GM21447 (cell line): ENCODE data around the gene TMEM214.
A peak's percentile ranks its signal among the peaks of the same experiment; 100 is the strongest.

Experiments used
- ATAC-seq: cut with Tn5 transposase; IDR thresholded peaks from one replicate; pipeline ENCODE4 v1.9.1; 2021; ENCODE audit not compliant: unreplicated experiment

Gene TMEM214

DNA sequence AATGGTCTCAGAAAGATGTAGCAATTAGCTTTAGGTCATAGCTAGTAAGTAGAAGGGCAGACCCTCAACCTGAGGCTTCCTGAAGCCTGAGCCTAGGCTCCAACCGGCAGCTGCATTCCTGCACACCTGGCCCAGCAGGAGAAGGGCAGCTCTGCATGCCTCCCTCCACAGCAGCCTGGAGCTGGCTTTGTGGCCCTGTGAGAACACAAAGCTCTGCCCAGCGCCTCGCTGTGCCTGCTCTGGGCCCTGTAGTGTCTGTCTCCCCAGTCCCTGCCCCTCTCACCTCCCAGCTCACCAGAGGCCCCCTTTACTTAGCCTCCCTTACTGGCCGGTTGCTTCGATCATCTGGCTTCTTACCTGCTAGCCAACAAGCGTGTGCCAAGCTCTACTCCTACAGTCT is 6.7 kb downstream of the TMEM214 start:
- no peak for ATAC-seq

DNA sequence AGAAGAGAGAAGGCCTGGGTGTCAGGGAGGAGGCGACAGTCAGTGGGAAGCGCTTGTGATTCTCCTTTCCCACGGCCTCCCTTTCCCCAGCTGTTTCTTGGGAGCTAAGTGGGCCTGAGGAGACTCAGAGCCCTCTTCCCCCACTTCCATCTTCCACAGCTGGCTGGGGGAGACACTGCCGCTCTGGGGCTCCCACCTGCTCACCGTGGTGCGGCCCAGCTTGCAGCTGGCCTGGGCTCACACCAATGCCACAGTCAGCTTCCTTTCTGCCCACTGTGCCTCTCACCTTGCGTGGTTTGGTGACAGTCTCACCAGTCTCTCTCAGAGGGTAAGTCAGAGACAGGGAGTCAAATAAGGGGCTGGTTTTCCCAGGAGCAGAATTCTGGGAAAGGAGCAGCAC is 7.1 kb downstream of the TMEM214 start:
- no peak for ATAC-seq

DNA sequence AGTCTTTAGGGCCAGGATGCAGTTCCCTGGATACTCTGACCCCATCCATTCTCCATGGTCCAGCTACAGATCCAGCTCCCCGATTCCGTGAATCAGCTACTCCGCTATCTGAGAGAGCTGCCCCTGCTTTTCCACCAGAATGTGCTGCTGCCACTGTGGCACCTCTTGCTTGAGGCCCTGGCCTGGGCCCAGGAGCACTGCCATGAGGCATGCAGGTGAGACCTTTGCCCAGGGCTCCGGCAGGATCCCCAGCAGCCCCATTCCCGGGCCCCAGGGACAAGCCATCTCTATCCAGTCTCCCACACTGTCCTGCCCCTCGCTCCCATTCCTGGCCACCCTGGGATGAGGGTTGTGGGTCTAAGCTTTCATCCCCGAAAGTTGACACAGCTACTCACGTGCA is 7.5 kb downstream of the TMEM214 start:
- no peak for ATAC-seq

DNA sequence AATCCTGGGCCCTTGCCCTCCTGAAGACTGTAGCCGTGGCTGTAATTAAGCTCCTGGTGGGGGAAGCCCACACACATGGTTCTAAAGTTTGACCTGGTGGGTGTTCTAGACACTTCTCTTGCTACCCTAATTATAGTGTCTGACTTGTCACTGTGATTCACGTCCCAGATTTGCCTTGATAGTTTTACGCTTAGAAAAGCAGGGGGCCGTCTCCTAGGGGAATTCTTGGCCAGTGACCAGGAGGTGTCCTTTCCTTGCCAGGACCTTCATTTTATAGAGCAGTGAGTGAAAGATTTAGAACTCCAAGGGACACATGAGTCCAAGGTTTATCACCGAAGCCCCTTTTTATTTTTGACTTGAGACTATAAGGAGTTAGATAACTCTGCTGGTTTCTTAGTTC is 9.0 kb downstream of the TMEM214 start:
- ATAC-seq: peak; percentile 24

DNA sequence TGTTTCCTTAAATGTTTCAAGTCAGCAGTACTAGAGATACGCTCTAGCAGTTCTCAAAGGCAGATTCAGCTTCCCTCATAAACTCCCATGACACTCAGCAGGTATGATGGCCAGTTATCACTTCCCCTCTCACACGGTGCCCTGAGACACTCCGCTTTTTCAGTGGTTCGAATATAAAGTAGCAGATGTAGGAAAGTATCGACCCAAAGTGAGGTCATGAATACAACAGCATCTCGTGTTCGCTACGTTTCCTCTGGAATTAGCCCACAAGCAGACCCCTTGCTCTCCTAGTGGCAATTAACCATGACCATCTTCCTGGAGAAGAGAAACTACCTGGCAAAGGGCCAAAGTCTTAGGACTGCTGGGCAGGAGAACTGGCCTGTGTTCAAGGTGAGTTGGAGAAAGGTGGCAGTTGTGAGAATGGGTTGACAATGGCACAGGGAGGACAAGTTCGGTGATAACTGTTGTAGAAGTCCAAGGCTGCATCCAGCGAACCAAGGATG is 9.4 kb downstream of the TMEM214 start:
- ATAC-seq: peak; percentile 68

DNA sequence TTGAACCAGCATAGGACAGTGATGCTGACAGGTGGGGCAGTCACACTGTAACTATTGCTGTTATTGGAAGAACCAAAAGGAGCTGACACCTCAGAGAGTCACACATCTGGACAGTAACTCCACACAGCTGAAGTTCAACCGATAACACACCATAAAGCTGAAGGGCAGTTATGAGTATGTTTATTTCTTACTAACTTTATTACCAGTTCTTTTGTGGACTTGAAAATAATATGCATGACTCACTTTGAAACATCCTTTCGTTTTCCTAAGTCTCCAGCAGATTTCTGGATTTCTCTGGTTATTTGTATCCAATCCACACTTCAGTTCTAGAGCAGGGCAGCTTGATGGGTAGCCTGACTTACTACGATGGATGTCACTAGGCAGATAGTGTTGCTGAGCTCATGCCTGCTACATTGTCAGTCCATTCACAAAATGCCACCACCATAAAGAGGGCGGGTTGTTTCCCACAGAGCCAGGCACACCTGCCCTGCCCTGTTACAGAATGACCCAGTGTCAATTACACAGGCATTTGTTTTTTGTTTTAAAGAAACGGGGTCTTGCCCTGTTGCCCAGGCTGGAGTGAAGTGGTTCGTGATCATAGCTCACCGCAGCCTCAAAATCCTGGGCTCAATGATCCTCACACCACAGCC is 10.3 kb downstream of the TMEM214 start:
- no peak for ATAC-seq

DNA sequence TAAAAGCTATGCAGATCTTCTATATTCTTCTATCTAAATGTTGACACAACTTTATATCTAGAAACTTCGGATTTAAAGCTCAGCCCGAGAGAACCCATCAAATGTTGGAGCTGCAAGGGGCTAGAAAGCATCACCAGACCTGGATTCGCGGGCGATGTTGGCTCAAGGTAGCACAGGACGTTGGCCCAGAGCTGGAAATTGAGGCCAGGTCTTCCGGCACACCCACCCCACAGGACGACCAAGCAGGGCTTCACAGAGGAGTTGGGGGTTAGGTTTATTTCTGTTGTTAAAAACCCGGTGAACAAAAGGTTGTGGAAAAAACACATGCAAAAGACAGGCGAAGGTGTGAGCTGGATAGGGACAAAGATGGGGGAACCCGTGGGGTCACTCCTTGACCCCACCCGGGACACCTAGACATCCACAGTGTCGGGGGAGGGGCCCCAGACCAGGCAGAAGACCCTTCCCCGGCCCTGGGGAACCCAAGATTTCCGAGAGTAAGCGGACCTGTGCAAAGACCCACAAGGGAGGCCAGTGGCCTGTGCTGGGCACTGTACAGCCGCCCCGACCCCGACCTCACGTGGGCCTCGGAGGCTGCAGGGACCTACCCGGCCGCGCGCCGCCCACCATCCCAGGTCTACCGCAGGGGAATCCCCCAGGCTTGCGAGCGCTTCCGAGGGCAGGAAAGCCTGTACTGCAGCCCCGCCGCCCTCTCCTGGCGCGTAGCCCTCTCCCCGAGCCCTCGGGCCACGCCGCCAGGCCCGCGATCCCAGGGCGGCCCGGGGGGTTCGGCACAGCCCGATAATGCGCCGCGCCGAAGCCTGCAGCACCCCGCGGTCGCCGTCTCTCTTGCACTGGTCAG is 16.9 kb downstream of the TMEM214 start:
- ATAC-seq: peak; percentile 29

DNA sequence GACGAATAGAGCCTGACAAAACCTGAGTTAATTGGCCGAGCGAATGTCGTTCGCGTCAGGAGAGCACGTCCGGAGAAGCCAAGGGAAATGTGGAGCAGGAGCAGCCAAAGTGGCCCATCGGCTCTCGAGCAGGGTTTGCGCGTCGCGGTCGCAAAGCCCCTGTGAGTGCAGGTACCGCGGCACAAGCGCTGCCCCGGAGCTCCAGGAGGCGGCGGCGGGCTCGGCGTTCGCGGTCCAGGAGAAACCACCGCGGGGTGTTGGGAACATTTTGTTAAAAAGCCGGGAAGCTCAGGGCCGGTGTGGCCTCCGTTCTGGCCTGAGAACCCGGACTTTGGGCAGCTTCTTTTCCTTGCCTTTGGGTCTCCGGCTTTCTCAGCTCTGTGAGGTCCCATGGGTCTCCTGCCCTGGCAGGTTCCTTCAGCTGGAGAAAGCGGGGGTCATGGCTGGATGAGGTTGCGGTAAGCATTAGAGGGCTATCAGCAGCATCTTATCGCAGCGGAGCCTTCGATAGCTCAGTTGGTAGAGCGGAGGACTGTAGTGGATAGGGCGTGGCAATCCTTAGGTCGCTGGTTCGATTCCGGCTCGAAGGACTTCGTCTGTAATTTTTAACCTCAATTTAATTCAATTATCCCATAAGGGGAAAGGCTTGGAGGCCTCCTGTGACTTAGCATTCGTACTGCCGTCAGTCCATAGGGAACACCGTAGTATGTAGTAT is 17.7 kb downstream of the TMEM214 start:
- peak; percentile 60 for ATAC-seq

DNA sequence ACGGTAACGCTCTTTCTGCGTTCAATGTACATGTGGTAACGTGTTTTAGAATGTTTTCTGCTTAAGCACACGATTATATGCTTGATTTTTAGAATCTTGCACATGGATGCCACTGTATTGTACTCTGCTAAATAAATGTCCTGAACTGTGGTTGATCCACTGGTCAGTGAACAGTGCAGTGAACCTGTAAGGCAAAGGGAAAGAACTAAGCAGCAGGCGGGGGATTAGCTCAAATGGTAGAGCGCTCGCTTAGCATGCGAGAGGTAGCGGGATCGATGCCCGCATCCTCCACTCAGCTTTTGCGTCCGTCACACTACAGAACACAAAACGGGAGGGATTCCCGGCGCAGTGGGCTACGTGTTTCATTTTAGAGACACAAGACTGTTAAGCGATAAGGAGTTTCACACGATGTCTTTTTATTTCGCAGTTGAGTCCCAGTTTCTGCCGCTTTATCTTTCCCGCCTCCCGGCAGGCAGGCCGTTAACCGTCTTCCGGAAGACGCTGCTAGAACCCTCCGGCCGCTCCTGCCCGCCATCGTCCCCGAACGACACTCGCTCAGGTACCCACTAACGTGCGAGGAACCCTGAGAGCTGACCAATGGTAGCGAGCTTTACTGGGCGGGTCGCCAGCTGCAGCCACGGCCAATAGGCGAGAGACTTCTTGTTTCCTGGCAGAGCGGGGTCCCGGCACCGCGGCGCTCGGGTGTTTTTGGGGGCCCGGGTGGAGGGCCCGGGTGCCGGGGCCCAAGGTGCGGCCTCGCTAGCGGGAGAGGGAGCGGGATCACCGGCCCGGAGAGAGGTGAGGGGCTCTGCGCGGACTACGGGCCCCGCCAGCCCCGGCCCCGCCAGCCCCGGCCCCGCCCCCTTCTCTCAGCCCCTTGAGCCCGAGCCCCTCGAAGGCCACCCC is 18.5 kb downstream of the TMEM214 start, which contains the start of gene AGBL5:
Gene AGBL5 (plus strand): TSS at position 673 of the 906 bp plus-strand sequence. CDS start 1,291 bp downstream, outside the sequence.
- ATAC-seq: peak; percentile 63

DNA sequence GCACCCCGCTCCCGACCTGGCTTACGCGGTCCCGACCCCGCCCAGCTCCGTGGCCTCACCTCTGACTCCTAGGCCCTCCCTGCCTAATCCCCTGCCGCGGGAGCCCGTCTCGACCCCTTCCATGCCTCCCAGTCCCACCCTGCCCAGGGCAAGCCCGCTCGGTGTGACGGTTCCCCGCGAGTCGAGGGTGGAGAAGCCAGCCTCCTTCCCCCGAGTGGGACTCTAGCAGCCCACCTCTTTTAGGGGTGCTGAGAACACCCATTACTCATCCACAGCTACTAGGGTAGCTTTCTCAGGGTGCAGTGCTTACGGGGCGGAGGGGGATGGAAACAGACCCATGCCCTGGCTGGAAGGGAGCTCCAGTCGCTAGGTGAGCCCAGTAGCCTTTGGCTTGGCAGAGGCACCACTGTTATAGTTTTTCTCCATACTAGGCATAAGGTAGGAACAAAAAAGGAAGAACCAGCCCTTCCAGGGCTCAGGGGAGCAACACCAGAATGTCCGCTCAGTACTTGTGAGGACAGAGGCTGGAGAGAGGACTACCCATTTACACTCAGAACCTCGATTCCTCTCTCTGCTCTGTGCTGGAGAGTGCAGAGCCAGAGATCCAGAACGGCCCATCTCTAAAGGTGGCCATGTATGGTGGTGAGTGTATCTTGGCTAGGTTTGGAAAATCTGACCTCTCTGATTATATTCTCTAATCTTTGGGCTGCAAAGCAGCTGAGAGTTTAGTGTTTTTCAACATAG is 19.3 kb downstream of the TMEM214 start:
- no peak for ATAC-seq

DNA sequence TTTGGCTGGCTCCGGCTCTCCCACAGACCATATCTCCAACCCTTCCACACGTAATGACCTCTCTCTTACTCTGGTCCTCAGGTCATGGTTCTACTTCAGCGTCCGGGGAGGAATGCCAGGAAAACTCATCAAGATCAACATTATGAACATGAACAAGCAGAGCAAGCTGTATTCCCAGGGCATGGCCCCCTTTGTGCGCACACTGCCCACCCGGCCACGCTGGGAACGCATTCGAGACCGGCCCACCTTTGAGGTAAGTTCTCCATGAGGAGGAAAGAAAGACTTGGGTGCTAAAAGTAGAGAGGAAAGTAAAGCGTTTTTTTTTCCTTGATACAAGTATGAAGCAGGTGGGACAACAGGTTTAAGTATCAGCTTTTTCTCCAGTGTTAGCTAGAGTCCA is 20.6 kb downstream of the TMEM214 start:
- no peak for ATAC-seq

DNA sequence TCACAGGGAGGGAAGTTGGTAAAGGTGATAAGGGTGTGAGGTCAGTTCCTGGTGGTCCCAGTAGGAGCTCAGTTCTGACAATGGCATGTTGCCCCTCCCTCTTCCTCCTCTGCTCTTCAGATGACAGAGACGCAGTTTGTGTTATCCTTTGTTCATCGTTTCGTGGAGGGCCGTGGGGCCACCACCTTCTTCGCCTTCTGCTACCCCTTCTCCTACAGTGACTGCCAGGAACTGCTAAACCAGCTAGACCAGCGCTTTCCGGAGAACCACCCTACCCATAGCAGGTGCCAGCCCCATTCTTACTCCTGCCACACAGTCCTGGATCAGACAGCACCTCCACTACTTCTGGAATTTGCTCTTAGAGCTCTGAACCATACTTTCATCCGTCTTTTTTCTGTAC is 21.0 kb downstream of the TMEM214 start:
- no peak for ATAC-seq

DNA sequence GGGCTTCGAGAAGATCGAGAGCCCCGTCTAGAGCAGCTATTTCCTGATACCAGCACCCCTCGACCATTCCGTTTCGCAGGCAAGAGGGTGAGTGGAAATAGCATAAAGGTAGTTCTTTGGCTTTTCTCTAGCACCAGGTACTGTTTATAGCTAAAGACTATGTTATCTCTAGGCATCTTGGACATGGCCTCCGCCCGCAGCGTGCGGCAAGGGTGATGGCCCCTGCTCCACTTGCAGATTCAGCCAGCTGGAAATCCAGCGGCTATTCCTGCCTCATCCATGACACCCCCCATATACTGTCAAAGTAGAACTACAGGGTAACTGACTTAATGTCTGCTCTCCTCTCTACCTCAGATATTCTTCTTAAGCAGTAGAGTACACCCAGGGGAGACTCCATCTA is 22.0 kb downstream of the TMEM214 start:
- ATAC-seq: no peak

DNA sequence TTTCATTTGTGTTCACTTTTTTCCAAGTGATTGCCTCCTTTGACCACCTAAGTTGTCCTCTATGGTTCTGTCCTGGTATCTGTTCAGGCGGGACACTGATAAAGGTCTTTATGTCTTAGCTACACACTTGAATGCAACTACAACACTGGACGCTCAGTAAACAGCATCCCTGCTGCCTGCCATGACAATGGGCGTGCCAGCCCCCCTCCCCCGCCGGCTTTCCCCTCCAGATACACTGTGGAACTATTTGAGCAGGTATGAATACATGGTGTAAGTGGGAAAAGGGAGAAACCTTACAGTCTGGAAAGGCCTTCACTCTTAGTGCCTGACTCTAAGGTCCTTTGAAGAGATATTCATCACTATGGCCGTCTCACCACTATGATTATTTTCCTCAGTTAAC is 24.4 kb downstream of the TMEM214 start:
- no peak for ATAC-seq

DNA sequence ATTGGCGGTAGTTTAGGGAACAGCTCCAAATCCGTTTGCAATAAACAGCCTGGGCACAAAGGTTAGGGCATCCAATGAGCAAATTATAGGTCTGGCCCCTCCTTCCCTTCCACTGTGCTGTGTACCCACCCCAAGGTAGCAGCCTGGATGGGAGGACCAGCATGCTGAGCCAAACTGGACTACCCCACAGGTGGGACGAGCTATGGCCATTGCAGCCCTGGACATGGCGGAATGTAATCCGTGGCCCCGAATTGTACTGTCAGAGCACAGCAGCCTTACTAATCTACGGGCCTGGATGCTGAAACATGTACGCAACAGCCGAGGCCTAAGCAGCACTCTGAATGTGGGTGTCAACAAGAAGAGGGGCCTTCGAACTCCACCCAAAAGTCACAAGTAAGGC is 25.4 kb downstream of the TMEM214 start:
- ATAC-seq: no peak

DNA sequence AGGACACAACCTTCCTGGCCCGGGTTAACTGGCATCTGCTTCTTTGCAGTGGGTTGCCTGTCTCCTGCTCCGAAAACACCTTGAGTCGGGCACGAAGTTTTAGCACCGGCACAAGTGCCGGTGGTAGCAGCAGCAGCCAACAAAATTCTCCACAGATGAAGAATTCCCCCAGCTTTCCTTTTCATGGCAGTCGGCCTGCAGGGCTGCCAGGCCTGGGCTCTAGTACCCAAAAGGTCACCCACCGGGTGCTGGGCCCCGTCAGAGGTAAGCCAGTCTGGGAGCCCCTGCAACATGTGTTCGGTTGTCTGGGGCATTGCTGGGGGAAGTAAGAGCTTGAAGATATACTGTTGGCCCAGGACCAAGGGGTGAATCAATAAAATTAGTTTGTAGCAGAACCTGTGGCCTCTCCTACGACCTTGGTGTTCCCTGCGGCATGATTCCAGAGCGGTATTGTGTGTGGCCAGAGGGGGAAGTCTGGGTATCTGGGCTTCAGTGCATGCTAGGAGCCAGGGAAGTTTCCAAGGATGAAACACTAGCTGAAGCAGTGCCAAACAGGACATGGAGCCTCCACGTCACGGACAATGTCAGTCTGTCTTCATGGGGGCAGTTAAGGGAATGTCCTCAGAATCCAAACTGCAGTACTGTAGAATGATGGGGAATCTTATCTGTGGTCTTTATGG is 26.5 kb downstream of the TMEM214 start:
- ATAC-seq: no peak

DNA sequence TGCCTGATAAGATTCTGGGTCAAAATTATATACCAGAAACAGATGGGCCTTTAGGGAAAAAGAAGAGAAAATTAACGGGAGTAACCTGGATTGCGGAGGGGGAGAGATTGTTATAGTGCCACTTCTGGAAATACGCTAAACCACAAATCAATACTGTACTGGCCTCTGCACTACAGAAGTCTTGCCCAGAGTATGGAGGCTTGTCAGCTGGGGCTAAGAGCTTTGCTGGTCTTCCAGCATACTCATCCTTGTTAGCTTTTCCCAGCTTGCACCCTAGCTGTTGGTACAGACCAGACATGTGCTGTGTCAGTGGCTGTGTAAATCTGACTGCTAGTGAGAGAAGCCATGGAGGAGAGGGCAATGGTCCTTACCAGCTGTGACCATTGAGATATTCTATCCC is 27.6 kb downstream of the TMEM214 start:
- ATAC-seq: no peak

DNA sequence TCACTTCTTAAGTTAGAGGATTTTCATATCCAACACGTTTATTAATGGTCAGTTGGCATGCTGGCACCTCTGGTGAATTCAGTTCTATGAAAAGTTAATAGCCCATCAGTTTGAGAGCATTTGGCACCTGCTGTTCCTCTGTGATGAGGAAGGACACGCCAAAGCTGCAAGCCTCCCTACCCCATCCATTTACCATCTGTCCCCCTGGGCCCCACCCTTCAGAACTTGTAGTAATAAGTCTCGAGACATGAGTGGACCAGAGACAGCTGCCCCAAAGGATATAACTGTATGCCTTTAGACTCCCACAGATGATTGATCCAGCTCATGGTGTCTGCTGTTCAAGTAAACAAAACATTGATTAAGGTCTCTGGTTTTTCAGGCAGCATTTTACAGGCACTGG is 32.4 kb downstream of the TMEM214 start:
- ATAC-seq: no peak

DNA sequence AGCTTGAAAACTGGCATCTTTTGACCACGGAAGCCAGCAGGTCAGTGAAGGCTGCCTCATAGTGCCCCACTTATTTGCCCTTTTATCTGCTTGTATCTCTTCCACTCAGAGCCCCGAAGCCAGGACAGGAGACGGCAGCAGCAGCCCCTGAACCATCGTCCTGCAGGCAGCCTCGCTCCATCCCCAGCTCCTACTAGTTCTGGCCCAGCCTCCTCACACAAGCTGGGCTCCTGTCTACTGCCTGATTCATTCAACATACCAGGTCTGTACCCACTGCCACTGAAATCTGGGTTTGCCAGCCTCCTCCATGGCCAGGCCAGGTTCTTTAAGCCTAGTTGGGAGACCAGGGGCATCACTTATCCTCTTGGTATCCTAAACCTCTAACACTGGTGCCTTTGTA is 34.6 kb downstream of the TMEM214 start:
- no peak for ATAC-seq
